G401.6 (cell line): Measurements from ENCODE around the gene ADNP2.

Experiments used
- FAIRE-seq: peaks from 2 replicates; lab custom pipeline; 2012; peaks lifted over from hg19 to GRCh38; lab: Jason Lieb, UNC

ADNP2 gene

DNA sequence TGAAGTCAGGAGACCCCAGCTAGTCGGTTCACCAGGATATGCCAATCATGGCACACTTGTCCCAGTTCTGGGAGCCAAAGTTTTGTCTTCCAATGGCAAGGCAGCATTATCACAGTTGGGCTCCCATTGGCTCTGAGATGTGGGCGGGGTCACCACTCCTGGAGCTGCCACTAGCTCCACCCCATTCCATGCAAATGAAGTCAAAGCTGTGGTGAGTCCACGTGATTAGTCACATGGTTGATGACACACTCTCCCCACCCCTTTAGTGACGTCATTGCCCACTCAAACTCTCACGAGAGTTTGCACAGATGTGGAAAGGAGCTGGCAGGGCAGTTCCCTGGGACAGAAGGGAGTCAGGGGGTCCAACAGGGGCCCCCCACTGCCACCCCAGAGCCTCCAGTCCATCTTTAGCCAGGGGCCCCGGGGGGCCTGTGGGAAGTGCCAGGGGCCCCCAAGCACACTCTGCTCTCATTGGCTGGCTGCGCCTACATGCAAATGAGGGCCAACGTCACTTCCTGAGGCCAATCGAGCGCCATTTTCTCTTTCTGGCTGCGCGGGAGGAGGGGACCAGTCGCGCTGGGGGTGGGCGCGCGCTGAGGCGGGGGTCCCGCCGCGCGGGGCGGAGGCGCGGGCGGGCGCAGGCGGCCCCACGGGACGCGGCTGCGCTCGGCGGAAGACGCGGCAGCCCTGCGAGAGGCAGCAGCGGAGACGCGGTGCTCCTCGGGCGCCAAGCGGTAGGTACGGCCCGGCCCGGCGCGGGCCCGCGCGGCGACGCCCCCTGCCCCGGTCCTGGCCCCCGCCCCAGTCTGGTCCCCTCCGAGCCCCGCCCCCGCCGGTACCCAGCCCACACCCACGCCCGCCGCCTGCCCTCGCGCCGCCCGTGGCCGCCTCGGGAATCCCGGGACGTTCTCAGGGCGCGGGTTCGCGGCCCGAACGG is at the start of gene ADNP2:
ADNP2 (plus strand) TSS at position 524 of the 937 bp plus-strand sequence. CDS start 8,281 bp downstream, outside the sequence.
- FAIRE-seq: peak; percentile 97

- no peak for FAIRE-seq
These were observed 49.1 kb upstream of the ADNP2 start for GRCh38 chr18:80059945-80060344.

DNA sequence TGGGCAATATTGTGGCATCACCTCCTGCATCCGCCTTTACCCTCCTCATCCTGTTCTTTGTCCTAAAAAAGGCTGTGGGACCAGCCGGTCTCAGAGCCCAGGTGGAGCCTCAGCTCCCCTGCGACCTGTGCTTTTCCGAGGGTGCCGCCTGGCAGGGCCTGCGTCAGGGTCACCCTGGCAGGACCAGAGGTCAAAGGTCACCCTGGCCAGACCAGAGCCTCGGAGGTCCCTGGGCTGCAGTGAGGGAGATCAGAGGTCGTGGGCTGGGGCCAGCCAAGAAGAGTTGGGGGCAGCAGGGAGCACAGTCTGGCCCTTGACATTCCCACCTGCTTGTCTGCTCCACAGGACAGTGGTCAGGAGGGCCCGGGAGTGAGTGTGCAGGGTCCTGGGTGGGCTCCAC is 43.4 kb upstream of the ADNP2 start:
- no peak for FAIRE-seq

DNA sequence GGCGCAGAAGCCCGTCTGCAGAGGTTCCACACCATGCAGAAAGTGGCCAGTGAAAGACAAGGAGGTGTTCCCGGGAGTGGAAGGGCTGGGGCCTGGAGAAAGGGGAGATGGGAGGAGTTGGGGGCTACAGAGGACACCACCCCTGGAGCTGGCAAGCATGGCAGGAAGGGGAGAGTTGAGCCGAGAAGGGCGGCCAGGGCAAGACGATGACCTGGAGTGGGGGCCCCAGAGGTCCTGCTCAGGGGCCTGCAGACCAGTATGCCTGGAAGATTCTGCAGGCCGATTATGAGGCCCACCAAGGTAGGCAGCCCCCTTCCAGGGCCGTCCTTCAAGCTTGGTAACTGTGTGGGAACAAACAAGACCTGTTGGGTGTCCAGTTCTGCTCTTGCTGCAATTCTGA is 41.7 kb upstream of the ADNP2 start:
- FAIRE-seq: no peak

- FAIRE-seq: no peak
These were observed 41.2 kb upstream of the ADNP2 start for GRCh38 chr18:80067897-80068296.

DNA sequence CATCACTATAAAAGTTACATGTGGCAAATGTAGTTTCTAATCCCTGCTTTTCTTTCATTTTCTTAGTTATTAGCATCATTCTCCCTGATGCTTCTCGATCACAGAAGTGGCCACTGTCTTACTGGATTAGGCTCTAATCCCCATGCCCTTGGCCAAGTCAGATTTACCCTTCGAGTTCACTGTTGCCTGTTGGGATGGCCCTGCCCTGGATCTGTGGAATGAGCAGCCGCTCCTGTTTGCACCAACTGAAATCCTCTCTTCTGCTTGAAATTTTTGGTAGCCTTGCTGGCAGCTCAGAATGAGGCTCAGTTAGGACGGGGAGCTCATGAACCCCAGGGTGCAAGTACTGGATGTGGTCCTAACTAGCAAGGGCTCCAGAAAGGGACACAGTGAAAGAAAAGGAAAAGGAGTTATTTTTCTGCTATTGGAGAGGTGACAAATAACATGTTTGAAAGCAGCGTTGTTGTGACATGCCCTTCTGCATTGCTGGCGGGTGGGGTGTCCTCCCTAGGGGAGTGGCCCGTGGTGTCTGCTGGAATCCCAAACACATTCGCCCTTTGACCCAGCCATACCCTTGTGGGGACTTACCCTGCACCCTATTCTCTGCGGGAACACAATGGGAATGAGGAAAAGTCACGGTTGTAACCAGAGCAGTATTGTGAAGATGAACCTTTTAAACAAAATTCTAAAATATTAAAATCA is 40.3 kb upstream of the ADNP2 start:
- FAIRE-seq: no peak

GRCh38 chr18:80070825-80071224 is 38.2 kb upstream of the ADNP2 start:
- FAIRE-seq: no peak

DNA sequence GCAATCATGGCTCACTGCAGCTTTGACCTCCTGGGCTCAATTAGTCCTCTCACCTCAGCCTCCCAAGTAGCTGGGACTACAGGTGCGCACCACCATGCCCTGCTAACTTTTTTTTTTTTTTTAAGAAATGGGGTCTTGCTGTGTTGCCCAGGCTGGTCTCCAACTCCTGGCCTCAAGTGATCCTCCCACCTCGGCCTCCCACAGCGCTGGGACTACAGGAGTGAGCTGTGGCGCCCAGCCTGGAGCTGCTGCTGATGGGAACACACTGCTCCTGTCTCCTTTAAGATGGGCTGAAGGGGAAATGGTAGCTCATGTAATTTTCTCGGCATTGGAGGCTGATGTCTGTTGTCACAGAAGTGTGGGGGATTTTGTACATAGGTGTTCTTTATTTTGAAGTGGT is 34.9 kb upstream of the ADNP2 start:
- no peak for FAIRE-seq

DNA sequence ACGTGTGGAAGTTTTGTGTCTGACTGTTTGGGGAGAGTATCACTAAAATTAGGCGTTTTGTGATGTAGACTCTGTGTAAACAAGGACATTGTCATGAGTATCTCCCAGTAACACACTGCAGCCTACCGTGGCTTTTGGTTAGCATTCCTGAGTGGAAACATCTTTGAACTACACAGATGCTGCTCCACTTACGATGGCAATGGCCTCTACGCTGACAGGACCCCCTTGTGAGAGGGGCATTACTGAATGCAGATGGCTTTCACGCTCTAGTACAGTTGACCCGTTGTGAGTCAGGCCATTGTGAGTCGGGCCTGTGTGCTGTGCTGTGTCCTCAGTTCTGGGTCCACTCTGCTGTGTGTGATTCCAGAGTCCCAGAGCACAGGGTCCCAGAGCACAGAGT is 34.4 kb upstream of the ADNP2 start:
- FAIRE-seq: no peak

DNA sequence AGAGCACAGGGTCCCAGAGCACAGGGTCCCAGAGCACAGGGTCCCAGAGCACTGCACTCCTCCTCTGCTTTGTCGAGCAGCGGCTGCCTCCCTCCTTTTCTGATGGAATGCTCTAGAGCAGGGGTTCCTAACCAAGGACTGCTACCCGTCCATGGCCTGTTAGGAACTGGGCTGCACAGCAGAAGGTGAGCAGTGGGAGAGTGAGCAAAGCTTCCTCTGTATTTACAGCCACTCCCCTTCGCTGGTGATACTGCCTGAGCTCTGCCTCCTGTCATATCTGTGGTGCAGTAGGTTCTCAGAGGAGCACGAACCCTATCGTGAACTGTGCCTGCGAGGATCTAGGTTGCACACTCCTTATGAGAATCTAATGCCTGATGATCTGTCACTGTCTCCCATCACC is 33.1 kb upstream of the ADNP2 start:
- no peak for FAIRE-seq

DNA sequence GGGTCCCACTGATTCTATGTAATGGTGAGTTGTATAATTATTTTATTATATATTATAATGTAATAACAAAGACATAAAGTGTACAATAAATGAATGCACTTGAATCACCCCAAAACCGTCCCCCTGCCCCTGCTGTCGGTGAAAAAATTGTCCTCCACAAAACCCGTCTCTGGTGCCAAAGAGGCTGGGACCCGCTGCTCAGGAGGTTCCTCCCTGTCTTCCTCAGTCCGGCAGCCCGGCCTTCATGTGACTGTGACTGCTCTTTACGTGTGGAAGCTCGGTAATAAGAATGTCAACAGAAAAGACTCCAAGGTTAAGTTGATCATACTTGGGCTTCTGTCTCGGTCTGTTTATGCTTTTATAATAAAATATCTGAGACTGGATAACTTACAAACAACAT is 32.7 kb upstream of the ADNP2 start:
- no peak for FAIRE-seq

- FAIRE-seq: no peak
These were observed 31.2 kb upstream of the ADNP2 start for GRCh38 chr18:80077873-80078272.

DNA sequence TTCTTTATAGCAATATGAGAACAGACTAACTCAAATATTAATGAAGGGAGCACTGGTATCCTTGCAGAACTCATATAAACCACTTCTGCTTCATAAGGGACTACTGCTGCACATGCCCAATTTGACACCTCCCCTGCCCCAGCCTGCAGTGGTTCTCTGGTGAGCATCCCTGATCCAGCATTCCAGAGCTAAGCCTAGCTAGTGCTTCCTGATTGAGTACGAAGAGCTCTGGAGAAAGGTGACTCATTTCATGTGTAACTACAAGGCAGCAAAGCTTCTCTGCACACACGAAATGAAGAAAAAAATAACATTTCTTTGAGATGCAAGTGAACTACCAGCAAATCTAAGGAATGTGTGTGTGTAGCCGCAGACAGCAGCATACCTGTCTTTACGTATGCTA is 22.8 kb upstream of the ADNP2 start:
- no peak for FAIRE-seq

DNA sequence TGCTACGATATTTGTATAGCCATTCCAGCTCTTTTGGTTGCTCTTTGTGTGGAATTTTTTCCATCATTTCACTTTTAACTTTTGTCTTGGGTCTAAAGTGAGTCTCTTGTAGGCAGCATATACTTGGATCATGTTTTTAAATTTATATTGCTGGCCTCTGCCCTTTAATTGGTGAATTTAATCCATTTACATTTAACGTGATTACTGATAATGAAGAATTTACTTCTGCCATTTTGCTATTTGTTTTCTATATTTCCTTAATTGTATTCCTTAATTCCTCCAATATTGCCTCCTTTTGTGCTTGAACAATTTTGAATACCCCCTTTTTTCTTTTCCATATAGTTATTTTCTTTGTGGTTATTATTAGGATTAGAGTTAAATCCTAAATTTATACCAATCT is 21.0 kb upstream of the ADNP2 start:
- no peak for FAIRE-seq

GRCh38 chr18:80088823-80089222 is 20.2 kb upstream of the ADNP2 start:
- FAIRE-seq: no peak

GRCh38 chr18:80095414-80095813 is 13.6 kb upstream of the ADNP2 start:
- FAIRE-seq: no peak

DNA sequence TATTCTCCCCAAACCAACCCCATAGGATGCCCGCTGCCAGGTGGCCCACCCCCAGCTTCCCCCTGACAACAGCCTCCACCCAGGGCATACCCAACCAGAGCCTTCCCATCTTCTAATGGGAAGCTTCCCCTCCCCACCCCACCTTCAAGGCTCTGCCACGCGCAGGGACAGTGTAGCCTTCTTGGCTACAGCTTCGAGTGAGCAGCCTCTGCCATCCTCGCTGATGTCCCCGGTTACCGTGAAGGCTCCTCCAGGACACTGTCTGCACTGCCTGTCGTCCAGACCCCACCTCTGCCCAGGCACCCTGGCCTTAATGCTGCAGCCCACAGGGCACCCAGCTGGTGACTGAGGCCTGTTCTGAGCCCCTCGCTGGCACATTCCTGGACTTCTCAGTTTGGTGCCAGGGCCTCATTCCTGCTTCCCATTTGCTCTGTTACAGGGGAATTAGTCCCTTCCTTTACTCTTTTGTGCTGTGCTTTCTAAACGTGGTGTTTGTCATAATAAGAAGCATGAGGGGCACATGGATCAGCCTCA is 13.0 kb upstream of the ADNP2 start:
- no peak for FAIRE-seq

DNA sequence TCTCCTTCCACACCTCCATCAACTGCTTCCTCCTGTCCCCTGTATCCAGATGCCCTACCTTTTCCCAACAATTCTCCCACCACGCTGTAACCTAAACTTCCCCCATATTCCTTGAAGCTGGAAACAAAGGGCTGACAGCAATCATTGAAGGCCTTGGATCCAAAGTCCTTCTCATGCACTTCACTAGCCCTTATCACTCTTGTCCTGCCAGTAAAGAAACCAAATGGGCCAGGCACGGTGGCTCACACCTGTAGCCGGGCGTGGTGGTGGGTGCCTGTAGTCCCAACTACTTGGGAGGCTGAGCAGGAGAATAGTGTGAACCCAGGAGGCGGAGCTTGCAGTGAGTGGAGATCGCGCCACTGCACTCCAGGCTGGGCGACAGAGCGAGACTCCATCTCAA is 11.9 kb upstream of the ADNP2 start:
- no peak for FAIRE-seq

- FAIRE-seq: no peak
These were observed 5.8 kb upstream of the ADNP2 start for GRCh38 chr18:80103231-80103630.

GRCh38 chr18:80104364-80104779 is 4.7 kb upstream of the ADNP2 start:
- FAIRE-seq: no peak

GRCh38 chr18:80105369-80106167 is 3.5 kb upstream of the ADNP2 start:
- no peak for FAIRE-seq

DNA sequence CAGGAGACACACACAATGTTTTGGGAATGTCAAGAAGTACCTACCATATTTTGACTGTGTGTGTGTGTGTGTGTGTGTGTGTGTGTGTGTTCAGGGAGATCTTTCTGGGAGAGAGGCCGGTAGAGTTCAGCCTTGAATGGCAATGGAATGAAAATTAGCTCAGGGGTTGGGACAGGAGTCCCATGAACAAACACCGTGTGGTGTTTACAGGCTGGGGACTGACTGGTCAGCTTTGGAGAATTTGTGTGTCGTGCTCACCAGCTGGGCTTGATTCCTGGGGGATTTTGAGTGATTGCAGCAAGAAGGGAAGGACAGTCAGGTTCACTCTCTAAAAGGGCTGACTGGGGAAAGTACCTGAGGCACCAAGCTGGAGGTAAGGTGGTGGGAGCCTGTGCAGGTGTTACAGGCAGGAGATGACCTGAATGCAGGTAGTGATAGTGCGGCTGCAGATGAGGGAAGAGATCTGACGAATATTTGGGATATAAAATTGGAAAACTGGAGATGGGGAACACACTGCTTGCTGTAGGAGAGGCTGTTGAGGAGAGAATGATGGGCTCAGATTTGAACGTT is 2.5 kb upstream of the ADNP2 start:
- FAIRE-seq: no peak
